GM12801 (cell line): Measurements from ENCODE around the gene DYNC2H1.

Experiments used
- CTCF ChIP-seq: IDR thresholded peaks from one replicate; pipeline ENCODE4 v1.5.1; 2011; ENCODE audit warnings: control low read depth; ENCODE audit not compliant: insufficient read length; ENCODE audit errors: extremely low read depth

Gene DYNC2H1

GRCh38 chr11:103076361-103076760 lies 32.9 kb upstream of the DYNC2H1 start:
- no peak for TF ChIP-seq CTCF

GRCh38 chr11:103077554-103077953 lies 31.7 kb upstream of the DYNC2H1 start:
- no peak for TF ChIP-seq CTCF

- no peak for TF ChIP-seq CTCF
These were observed 30.5 kb upstream of the DYNC2H1 start for GRCh38 chr11:103078710-103079109.

- TF ChIP-seq CTCF: no peak
These were observed 29.4 kb upstream of the DYNC2H1 start for GRCh38 chr11:103079833-103080232.

- TF ChIP-seq CTCF: no peak
These were observed 23.4 kb upstream of the DYNC2H1 start for GRCh38 chr11:103085758-103086365.

- TF ChIP-seq CTCF: no peak
These were observed 22.8 kb upstream of the DYNC2H1 start for GRCh38 chr11:103086461-103086860.

- TF ChIP-seq CTCF: no peak
These were observed 18.0 kb upstream of the DYNC2H1 start for GRCh38 chr11:103091064-103091800.
